HG03521 (cell line): ENCODE results near the gene RGS5.
"Not testable (repeated sequence)": the region's sequence is repeated elsewhere in the genome, so short reads cannot be mapped to it uniquely, and the experiment has no call there.

Experiments used
- ATAC-seq: cut with Tn5 transposase; IDR thresholded peaks from one replicate; pipeline ENCODE4 v1.9.1; 2021; ENCODE audit warnings: mild to moderate bottlenecking, moderate library complexity; ENCODE audit not compliant: unreplicated experiment

RGS5 gene, protein sequence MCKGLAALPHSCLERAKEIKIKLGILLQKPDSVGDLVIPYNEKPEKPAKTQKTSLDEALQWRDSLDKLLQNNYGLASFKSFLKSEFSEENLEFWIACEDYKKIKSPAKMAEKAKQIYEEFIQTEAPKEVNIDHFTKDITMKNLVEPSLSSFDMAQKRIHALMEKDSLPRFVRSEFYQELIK

DNA sequence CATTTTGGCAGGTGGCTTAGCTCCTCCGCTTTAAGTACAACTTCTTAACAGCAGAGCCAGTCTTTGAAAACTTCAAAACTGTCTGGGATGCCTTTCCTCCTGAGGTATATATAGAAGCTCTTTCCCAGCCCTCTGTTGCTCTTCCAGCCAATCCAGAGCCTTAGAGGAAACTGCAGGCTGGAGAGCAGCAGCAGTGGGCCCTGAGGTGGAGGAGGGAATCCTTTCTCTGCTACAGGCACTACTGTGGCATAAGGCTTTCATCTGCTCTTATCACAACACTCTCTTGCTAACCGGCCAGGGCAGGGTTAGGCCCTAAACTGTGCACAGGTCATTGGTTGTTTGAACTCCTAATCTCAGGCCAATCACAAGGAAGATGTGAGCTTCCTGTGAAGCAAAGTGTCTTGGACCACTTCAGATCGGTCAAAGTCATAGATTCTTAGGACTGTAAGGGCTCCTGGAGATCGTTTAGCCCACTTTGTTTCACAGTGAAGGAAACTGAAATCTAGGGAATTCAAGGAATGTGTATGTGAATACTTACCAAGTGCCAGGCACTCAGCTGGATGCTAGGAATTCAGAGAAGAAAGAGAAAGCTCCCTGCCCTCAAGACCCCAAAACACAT lies at the start of gene RGS5:
TSS of gene RGS5 (minus strand) at position 84 of the 619 bp plus-strand sequence. CDS start at position 3, 81 bp downstream.
- ATAC-seq, result no peak

DNA sequence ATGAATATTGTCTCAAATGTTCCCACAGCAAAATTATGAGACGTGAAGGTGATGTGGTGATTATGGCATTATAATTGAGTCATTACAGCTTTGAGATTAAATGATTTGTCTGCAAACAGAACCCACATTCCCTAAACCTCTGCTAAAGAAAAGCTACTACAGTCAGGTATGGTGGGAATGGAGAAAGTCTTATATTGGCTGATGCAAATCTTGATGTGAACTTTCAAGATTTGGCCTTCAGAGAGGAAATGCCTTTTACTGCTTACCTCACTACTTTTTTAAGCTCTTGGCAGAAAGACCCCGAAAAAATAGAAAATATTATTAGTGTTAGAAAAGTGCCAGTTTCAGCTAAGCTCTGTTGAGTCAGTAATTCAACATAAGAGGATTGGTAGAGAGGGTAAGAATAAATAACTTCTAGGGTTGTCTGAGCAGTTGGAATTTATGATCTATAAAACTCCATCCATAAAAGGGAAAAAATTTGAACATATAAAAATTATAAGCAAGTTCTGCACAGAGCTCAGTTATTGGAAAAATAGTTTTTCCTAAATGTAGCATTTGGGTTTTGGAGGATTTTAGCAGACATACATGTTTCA lies 47.8 kb upstream of the RGS5 start:
- ATAC-seq, result no peak

DNA sequence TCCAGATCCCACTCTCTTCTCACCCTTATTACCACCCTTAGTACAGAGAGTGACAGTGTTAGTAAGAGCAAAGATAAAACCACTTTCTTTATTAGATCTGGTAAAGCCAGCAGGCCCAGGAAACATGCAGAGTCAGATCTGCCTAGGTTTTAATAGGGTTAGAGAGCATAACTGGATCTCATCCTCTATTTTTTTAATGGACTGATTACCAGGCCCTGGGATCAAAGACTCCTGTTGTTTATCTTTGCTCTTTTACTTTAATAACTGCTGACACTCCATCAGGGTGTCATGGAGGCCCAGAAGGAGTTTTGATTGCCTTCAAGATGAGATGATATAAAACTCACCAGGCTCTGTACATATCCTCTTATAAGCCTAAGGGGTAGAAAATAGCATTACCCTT lies 45.3 kb upstream of the RGS5 start:
- ATAC-seq, result no peak

DNA sequence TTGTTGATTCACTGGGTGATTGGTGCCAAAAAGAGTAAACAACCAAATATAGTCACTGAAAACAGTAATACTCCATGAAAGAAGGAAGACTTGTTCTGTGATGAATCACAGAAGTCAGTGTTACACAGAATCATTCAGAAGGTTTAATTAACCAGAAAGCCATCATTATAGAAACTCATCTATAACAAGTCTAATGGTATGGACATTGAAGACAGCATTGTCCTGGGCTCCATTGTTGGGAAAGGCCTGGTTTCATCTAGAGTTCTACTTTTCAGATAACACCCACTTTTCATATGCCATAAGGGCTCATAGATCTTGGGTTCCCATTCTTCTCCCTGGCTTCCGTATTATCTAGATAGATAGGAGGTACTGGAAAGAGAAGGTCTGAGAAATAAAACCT lies 41.9 kb upstream of the RGS5 start:
- ATAC-seq, result not testable (repeated sequence)

DNA sequence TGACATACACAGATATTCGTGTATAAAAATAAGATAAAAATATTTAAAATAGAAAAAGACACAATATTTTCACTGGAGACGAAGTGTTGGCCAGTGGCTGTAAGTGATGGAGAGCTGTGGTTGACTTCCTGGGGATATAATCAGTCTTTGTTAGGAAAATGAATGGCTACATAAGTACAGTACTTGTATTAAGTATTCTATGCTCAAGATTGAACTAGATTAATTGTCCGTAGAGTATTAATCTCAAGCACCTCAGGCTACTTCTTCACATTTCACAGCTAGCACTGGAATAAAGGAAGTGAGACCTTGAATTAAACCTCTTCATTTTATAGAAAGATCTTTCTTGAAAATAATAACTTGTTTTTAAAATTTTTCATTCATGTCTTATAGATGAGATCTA lies 39.0 kb upstream of the RGS5 start:
- no peak for ATAC-seq

DNA sequence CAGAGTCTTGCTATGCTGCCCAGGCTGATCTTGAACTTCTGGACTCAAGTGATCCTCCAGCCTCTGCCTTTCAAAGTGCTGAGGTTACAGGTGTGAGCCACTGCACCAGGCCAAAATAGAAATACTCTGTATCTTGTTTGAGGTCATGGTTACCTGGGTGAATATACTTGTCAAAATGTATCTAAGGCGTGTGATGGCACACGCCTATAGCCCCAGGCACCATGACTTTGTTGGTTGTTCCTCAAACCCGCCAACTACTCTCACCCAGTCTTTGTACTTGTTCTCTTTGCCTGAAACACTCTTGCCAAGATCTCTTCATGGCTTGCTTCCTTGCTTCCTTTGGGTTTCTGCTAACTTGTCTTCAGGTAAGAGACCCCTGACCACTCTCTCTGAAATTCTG lies 38.0 kb upstream of the RGS5 start:
- no peak for ATAC-seq

DNA sequence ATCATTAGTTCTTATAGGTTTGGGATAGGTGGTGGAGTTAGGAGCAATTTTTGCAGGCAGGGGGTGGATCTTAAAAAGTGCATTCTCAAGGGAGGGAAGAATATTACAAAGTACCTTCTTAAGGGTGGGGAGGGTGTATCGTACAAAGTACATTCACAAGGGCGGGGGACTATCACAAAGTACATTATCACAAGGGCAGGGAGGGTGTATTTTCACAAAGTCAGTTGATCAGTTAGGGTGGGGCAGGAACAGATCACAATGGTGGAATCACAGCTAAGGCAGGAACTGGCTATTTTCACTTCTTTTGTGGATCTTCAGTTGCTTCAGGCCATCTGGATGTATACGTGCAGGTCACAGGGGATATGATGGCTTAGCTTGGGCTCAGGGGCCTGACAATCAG lies 30.9 kb upstream of the RGS5 start:
- not testable (repeated sequence) for ATAC-seq

DNA sequence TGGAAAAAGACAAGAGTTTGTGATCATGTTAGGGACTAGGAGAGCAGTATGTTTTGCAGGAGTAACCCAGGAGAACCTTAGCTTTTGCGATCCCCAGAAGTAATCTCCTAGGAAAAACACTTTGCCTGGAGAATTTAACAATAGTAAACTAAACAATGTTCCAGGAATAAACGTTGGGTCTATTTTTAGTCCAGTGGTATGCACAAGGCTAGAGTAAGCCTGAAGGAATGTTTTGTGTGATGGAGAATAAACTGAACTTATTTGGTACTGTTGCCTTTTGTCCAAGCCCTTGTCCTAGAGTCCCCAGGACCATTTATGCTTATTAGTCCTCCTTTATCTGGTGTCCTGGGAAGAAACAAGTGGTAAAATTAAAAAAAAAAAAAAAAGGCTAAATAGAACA lies 28.7 kb upstream of the RGS5 start:
- ATAC-seq, result no peak

DNA sequence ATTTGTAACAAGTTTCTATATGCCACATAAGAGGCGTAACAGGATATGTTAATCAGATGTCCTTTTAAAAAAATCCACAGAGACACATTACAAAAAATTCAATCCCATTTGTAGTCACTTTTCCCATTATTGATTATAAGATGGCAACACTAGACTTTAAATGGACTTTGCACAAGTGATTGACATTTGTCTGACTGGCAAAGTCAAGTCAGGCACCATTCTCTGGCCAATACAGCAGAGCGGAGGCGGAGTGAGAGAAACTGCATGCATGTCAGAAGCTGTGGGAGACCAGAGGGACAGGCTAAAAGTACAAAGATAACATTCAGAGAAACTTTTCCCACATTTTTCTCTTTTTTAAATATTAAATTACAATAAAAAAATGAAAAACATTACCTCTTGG lies 28.1 kb upstream of the RGS5 start:
- no peak for ATAC-seq

DNA sequence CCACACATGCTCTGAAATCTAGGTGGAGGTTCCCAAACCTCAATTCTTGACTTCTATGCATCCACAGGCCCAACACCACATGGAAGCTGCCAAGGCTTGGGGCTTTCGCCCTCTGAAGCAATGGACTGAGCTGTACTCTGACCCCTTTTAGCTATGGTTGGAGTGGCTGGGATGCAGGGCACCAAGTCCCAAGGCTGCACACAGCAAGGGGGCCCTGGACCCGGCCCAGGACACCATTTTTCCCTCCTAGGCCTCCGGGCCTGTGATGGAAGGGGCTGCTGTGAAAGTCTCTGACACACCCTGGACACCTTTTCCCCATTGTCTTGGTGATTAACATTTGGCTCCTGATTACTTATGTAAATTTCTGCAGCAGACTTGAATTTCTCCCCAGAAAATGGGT lies 25.6 kb upstream of the RGS5 start:
- not testable (repeated sequence) for ATAC-seq

DNA sequence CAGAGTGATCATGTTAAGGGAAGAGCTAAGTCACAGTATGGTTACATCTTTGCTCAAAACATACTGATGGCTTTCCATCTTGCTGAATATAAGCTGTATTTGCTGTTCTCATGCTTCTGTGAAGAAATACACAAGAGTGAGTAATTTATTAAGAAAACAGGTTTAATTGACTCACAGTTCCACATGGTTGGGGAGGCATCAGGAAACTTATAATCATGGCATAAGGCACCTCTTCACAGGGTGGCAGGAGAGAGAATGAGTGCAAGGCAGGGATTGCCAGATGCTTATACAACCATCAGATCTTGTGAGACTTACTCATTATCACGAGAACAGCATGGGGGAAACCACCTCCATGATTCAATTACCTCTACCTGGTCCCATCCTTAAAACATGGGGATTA lies 24.4 kb upstream of the RGS5 start:
- no peak for ATAC-seq

DNA sequence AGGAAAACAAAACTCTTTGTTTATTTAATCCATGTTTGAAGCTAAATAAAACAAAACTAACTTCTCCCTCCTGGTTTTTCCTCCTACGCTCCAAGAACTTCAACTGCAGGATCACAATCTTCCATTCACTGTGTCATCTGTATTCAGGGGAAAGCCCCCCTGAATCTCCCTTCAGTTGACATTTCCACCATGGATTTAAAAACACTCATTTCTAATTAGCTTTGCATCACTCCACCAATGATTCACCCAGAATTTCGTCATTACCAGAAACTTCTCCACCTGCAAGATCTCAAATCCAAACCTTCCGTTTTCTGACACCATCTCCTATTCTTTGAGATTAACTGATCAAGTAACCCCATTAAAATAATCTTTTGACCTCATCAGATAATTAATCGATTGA lies 10.9 kb upstream of the RGS5 start:
- no peak for ATAC-seq

DNA sequence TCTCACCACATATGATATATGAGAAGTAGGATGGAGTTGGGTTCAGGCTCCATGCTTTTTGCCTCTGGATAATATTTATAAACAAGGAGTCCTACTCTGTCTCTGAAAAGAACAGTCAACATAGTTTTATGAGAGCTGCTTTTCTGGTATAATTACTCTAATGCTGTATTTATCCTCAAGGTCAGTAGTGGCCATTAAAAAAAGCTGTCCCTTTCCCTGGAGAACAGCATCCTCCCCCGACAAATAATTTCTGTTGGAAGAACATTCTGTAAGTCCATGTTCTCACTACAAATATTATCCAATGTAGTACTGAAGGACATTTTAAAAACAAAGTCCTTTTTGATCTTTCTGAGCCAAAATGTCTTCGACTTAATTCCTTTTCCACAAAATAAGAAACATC lies 9.0 kb upstream of the RGS5 start:
- ATAC-seq, result no peak

DNA sequence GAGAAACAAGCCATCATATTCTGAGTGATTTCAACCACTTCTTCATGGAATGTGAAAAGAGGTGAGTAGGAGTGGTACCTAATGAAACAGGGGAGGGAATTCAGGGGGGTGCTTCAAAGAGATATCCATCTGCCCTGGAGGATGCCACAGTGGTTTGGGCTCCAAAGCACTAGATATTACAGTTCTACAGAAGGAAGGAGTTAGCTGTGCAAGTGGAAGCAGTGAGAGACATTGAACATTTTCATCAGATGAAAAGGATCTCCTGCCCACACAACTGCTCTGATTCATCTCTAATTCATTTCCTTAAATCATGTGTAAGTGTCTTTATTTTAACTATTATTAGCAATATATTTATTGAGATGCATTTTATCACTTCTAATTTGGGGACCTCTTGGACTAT lies 2.8 kb upstream of the RGS5 start:
- ATAC-seq, result no peak

DNA sequence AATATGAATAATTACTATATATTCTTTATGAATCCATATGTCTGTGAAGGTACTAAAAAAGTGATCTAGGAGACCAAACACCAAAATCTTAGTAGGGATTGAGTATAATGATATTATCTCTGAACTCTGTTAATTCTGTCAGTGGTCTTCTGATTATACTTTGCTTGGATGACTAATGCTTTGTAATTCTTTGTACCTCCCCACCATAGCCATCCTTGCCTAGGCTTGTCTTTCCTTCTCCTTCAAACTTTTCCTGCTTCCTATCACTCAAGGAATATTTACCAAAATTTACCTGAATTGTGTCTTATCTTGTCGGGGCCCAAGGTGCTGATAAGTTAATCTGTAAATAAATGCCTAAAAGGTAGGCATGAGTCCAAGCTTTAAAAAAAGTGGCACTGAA lies 845 bp upstream of the RGS5 start:
- ATAC-seq, result no peak

DNA sequence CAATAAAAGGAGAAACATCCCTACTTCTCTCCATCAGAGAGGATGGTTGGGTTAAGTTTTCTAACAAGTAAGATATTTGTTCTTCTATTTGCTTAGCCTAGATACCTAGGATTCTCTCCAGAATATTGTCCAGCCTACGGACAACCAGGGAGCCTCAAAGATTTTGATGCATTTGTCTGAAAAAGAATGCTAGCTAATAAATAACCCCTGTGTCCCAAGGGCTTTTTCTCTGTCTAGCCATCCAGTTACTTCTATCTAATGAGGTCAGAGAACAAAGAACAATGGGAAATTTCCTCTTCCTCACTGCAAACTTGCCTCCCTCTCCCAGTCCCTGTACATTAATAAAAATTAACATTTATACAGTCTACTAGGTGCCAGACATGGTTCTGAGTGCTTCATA lies 810 bp downstream of the RGS5 start:
- ATAC-seq, result no peak

DNA sequence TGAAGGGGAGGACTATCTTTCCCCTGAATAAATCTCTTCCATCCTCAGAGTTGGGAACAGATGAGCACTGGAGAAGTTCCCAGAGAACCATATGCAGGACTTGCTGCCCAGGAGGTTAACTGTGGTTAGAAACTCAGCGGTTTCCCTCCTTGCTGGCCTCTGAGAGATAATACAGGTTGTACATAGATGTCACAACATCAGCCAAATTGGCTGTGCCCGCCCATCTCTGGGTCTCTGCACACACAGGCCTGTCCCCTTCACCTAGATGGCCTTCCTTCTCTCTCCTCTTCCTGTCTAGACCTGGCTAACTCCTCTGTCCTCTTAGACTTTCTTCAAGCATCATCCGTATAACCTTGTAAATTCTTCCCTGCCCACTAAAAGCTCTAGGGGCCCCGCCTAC lies 5.7 kb downstream of the RGS5 start:
- ATAC-seq, result no peak

DNA sequence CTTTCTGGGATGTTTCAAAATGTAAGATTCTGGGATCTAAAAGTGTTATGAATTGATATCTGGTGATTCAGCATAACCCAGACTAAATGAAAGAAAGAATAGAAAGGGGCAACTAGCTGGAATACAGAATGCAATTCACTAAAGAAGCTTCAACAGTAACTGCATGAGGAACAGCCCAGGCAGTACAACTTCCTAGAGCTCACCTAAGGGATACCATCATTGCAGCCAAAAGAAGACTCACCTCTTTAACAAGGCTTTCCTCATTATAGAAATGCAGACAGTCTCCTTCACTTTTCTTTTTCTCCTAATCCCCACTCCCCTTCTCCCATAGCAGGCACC lies 6.3 kb downstream of the RGS5 start:
- no peak for ATAC-seq

DNA sequence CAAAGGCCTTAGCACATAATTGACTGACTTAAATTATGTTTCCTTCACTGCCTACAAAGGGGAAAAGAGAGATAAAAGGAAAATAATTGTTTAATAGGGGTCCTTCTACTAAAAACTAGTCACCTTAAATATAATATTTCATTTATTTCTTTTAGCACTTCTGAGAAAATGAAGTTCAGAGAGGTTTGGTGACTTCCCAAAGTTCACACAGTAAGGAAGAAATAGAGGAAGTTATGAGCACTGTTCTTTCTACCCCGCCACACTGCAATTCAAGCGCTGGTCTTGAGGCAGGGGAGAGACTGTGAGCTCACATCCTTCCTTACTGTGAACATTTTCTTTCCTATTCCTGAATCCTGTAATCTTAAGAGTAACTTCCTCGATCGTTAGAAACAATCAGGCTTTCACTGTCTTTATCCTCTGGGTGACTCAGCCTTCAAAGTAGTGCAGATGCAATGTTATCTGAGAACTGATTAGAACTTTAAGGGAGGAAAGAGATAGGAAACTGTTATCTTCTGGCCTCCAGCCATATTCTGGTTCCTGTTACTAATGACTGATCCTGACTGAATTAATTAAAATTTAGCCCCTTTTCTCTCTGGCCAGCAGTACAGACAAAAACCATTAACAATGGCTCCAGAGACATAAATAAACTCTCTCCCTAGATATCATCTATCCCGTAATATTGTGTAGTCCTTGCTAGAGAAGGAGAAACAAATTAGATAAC lies 6.8 kb downstream of the RGS5 start:
- ATAC-seq, result no peak

DNA sequence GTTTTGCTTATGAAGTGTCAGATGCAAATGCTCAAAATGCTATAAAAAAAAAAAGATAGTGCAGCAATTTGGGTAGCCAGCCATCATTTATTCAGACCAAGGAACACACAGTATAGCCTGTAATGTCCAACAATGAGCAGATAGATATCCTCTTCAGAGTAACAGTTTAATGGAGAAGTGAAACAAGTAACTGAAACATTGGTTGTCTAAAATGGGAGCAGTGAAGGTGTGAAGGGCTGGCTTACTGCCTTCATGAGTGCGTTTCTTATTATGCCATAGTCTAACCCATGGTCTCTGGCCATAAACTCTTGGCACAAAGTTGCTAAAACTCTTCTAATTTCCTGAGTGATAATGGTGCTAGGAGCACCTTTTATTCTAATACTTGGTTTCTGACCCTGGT lies 11.4 kb downstream of the RGS5 start:
- no peak for ATAC-seq

DNA sequence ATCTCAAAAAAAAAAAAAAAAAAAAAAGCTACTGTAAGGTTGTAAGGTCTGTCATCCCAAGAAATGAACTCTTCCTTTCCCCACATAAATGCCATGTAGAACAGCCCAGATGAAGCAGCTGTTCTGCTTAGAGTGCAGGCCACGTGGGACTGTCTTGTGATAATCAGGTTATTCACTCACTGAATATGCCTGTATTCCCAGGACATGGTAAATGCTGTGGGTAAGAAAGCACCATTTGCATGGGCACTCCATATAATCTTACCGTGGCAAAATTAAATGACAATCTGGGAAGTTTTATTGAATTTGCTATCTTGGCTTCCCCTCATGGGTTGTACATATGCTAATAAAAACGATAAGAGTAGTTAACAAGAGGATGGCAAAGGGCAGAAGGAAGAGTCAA lies 13.8 kb downstream of the RGS5 start:
- ATAC-seq, result no peak

DNA sequence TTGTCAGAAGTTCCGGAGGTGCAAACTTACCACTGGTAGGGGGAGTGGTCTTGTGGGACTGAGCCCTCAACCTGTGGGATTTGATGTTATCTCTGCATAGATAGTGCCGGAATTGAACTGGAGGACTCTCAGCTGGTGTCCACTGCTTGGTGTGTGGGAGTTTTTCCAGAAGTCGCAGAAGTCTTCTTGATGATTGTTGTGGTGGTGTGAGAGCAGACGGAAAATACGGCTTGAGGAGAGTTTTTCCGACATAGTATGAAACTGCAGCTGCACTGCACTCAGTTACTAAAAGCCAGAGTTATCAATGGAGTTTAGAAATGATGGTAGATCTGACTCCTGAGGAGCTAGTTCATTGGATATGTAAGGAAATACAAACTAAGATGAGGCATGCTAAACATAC lies 14.9 kb downstream of the RGS5 start:
- ATAC-seq, result no peak
